ENCODE results near the gene F13B.

Gene F13B

GRCh38 chr1:197093226-197093885 lies 26.3 kb upstream of the F13B start:
- peaks cover 65% of the 10 kb centered on the region for H3K36me3 ChIP-seq
- H3K9me3 ChIP-seq = no peaks in the 10 kb centered on the region
- no peak for TF ChIP-seq Cebpa-rat (IDR thresholded peaks at IDR 0.05)
- H3K4me3 ChIP-seq = no peak overlapping the region
- H4K20me1 ChIP-seq = no peaks in the 10 kb centered on the region
- no peaks in the 10 kb centered on the region for H3K27me3 ChIP-seq
- H3K27ac ChIP-seq = no peak overlapping the region
- H3K9ac ChIP-seq = no peak overlapping the region
- no peaks in the 10 kb centered on the region for H3K4me1 ChIP-seq
- H3K4me2 ChIP-seq = no peak overlapping the region

- H3K4me2 ChIP-seq = no peak overlapping the region
- no peaks in the 10 kb centered on the region for H3K27me3 ChIP-seq
- H3K4me3 ChIP-seq = no peak overlapping the region
- TF ChIP-seq Cebpa-rat (IDR thresholded peaks at IDR 0.05) = no peak
- no peaks in the 10 kb centered on the region for H3K4me1 ChIP-seq
- H3K27ac ChIP-seq = no peak overlapping the region
- H3K36me3 ChIP-seq = peaks cover 73% of the 10 kb centered on the region
- H3K9me3 ChIP-seq = no peaks in the 10 kb centered on the region
- H4K20me1 ChIP-seq = no peaks in the 10 kb centered on the region
- H3K9ac ChIP-seq = no peak overlapping the region
These were observed 25.5 kb upstream of the F13B start for GRCh38 chr1:197092491-197093023.

- H3K36me3 ChIP-seq = peaks cover 77% of the 10 kb centered on the region
- no peak overlapping the region for H3K9ac ChIP-seq
- no peaks in the 10 kb centered on the region for H3K27me3 ChIP-seq
- H3K4me1 ChIP-seq = 0 out of 2 replicates have a peak, but pooled peaks cover 5% of the 10 kb centered on the region
- no peaks in the 10 kb centered on the region for H4K20me1 ChIP-seq
- peaks cover 47% of the 10 kb centered on the region for H3K9me3 ChIP-seq
- H3K27ac ChIP-seq = no peak overlapping the region
- no peak overlapping the region for H3K4me3 ChIP-seq
- no peak for TF ChIP-seq Cebpa-rat (IDR thresholded peaks at IDR 0.05)
- H3K4me2 ChIP-seq = no peak overlapping the region
These were observed 16.4 kb upstream of the F13B start for GRCh38 chr1:197083474-197083873.

- peaks cover 10% of the 10 kb centered on the region; the same call in 1 of the 2 replicates for H3K4me1 ChIP-seq
- H3K27me3 ChIP-seq = no peaks in the 10 kb centered on the region
- no peak overlapping the region for H3K27ac ChIP-seq
- H3K36me3 ChIP-seq = peaks cover 55% of the 10 kb centered on the region
- H3K9me3 ChIP-seq = peaks cover 47% of the 10 kb centered on the region
- no peak overlapping the region for H3K9ac ChIP-seq
- H3K4me3 ChIP-seq = 0 out of 2 replicates have a peak overlapping the region, but pooled peaks have one; percentile 16
- no peak overlapping the region for H3K4me2 ChIP-seq
- H4K20me1 ChIP-seq = no peaks in the 10 kb centered on the region
- TF ChIP-seq Cebpa-rat (IDR thresholded peaks at IDR 0.05) = no peak
These were observed 14.2 kb upstream of the F13B start for GRCh38 chr1:197081117-197081753.

- Histone ChIP-seq H3K27me3 (no peaks in the 10 kb centered on the region), H3K27ac (no peak overlapping the region), H3K36me3 (peaks cover 46% of the 10 kb centered on the region), H3K4me1 (peaks cover 10% of the 10 kb centered on the region; the same call in 1 of the 2 replicates), H4K20me1 (no peaks in the 10 kb centered on the region), H3K4me2 (no peak overlapping the region), H3K4me3 (no peak overlapping the region), H3K9ac (no peak overlapping the region), H3K9me3 (peaks cover 47% of the 10 kb centered on the region)
- TF ChIP-seq Cebpa-rat (IDR thresholded peaks at IDR 0.05) = no peak
These were observed 13.3 kb upstream of the F13B start for GRCh38 chr1:197080323-197080722.

- Histone ChIP-seq H3K36me3 (peaks cover 9% of the 10 kb centered on the region), H3K27me3 (no peaks in the 10 kb centered on the region), H3K9ac (no peak overlapping the region), H3K9me3 (peaks cover 16% of the 10 kb centered on the region), H3K4me3 (no peak overlapping the region), H3K4me1 (peaks cover 10% of the 10 kb centered on the region; the same call in 1 of the 2 replicates), H3K27ac (no peak overlapping the region), H4K20me1 (no peaks in the 10 kb centered on the region), H3K4me2 (no peak overlapping the region)
- no peak for TF ChIP-seq Cebpa-rat (IDR thresholded peaks at IDR 0.05)
These were observed 9.5 kb upstream of the F13B start for GRCh38 chr1:197076585-197076984.

GRCh38 chr1:197073978-197074377 lies 6.9 kb upstream of the F13B start:
- Histone ChIP-seq H4K20me1 (no peaks in the 10 kb centered on the region), H3K4me1 (peaks cover 10% of the 10 kb centered on the region; the same call in 1 of the 2 replicates), H3K36me3 (no peaks in the 10 kb centered on the region), H3K4me2 (no peak overlapping the region), H3K9me3 (peaks cover 9% of the 10 kb centered on the region), H3K27ac (no peak overlapping the region), H3K27me3 (no peaks in the 10 kb centered on the region), H3K4me3 (no peak overlapping the region), H3K9ac (no peak overlapping the region)
- no peak for TF ChIP-seq Cebpa-rat (IDR thresholded peaks at IDR 0.05)

- H3K4me3 ChIP-seq = no peak overlapping the region
- H3K36me3 ChIP-seq = no peaks in the 10 kb centered on the region
- H3K9ac ChIP-seq = no peak overlapping the region
- no peak for TF ChIP-seq Cebpa-rat (IDR thresholded peaks at IDR 0.05)
- H4K20me1 ChIP-seq = no peaks in the 10 kb centered on the region
- peaks cover 10% of the 10 kb centered on the region for H3K9me3 ChIP-seq
- H3K27ac ChIP-seq = no peak overlapping the region
- no peak overlapping the region for H3K4me2 ChIP-seq
- 0 out of 2 replicates have a peak, but pooled peaks cover 8% of the 10 kb centered on the region for H3K4me1 ChIP-seq
- no peaks in the 10 kb centered on the region for H3K27me3 ChIP-seq
These were observed 378 bp upstream of the F13B start for GRCh38 chr1:197067457-197067818.

GRCh38 chr1:197066277-197066676 lies 783 bp downstream of the F13B start:
- Histone ChIP-seq H3K9me3 (peaks cover 10% of the 10 kb centered on the region), H4K20me1 (no peaks in the 10 kb centered on the region), H3K36me3 (no peaks in the 10 kb centered on the region), H3K27me3 (no peaks in the 10 kb centered on the region), H3K4me3 (no peak overlapping the region), H3K4me1 (0 out of 2 replicates have a peak, but pooled peaks cover 8% of the 10 kb centered on the region), H3K27ac (no peak overlapping the region), H3K4me2 (no peak overlapping the region), H3K9ac (no peak overlapping the region)
- TF ChIP-seq Cebpa-rat (IDR thresholded peaks at IDR 0.05) = no peak

- Histone ChIP-seq H3K4me2 (no peak overlapping the region), H3K9me3 (peaks cover 10% of the 10 kb centered on the region), H3K27me3 (no peaks in the 10 kb centered on the region), H3K4me1 (0 out of 2 replicates have a peak, but pooled peaks cover 8% of the 10 kb centered on the region), H3K27ac (no peak overlapping the region), H3K9ac (no peak overlapping the region), H3K36me3 (no peaks in the 10 kb centered on the region), H4K20me1 (no peaks in the 10 kb centered on the region), H3K4me3 (no peak overlapping the region)
- no peak for TF ChIP-seq Cebpa-rat (IDR thresholded peaks at IDR 0.05)
These were observed 1.5 kb downstream of the F13B start for GRCh38 chr1:197065559-197065958.

Data from BLaER1 (cell line).